IPS-NIHi11 (cell line): Measurements from ENCODE around the gene ABCA1.

ENCODE experiments used
- DNase-seq: peaks from one replicate; pipeline ENCODE4 v3.0.0; 2012; ENCODE audit warnings: mixed read lengths, low spot score

The ABCA1 gene

GRCh38 chr9:104836235-104836634, 91.7 kb downstream of the ABCA1 start:
- DNase-seq = peak; percentile 26

- no peak for DNase-seq
Measured at GRCh38 chr9:104835161-104835560, 92.8 kb downstream of the ABCA1 start.

GRCh38 chr9:104833696-104834095, 94.3 kb downstream of the ABCA1 start:
- DNase-seq = no peak

- no peak for DNase-seq
Measured at GRCh38 chr9:104831681-104832080, 96.3 kb downstream of the ABCA1 start.

GRCh38 chr9:104826911-104827310, 101.0 kb downstream of the ABCA1 start:
- no peak for DNase-seq

GRCh38 chr9:104826079-104826775, 101.7 kb downstream of the ABCA1 start:
- no peak for DNase-seq

- DNase-seq = no peak
Measured at GRCh38 chr9:104820336-104820735, 107.6 kb downstream of the ABCA1 start.

- DNase-seq = no peak
Measured at GRCh38 chr9:104819033-104819432, 108.9 kb downstream of the ABCA1 start.

- DNase-seq = no peak
Measured at GRCh38 chr9:104817437-104817836, 110.5 kb downstream of the ABCA1 start.

GRCh38 chr9:104815851-104816565, 111.9 kb downstream of the ABCA1 start:
- no peak for DNase-seq

- no peak for DNase-seq
Measured at GRCh38 chr9:104810421-104811339, 117.3 kb downstream of the ABCA1 start.

- peak; percentile 38 for DNase-seq
Measured at GRCh38 chr9:104808035-104808614, 119.8 kb downstream of the ABCA1 start.

- DNase-seq = no peak
Measured at GRCh38 chr9:104805441-104805840, 122.5 kb downstream of the ABCA1 start.

- no peak for DNase-seq
Measured at GRCh38 chr9:104802906-104803305, 125.0 kb downstream of the ABCA1 start.

GRCh38 chr9:104802110-104802509, 125.8 kb downstream of the ABCA1 start:
- DNase-seq = no peak

GRCh38 chr9:104800068-104800785, 127.7 kb downstream of the ABCA1 start:
- DNase-seq = no peak

- no peak for DNase-seq
Measured at GRCh38 chr9:104798209-104798995, 129.6 kb downstream of the ABCA1 start.

GRCh38 chr9:104795857-104796256, 132.1 kb downstream of the ABCA1 start:
- no peak for DNase-seq

- DNase-seq = no peak
Measured at GRCh38 chr9:104795082-104795481, 132.9 kb downstream of the ABCA1 start.

- DNase-seq = no peak
Measured at GRCh38 chr9:104794070-104794469, 133.9 kb downstream of the ABCA1 start.

GRCh38 chr9:104788251-104788650, 139.7 kb downstream of the ABCA1 start:
- no peak for DNase-seq
